Natural killer cell (primary cell): Measurements from ENCODE around the gene CDC42BPG. TPM values are rescaled to one million over a fixed set of nuclear protein-coding genes. Genes with fewer than 3 reads are reported as not detected.

Experiments used
- ATAC-seq, 3 donors: fragments of 150-1000 bp in 2 of 3; fragments of 200-7000 bp in 1 of 3; cut with Tn5 transposase; 1 replicate in 1 of 3; 2 replicates in 2 of 3; pipeline ENCODE4 v1.10.0; 2021; ENCODE audit warnings: mild to moderate bottlenecking in 2 of 3, moderate library complexity in 2 of 3
- DNase-seq, 2 donors: peaks; one replicate each; pipeline versions ENCODE4 v3.0.0 to v3.0.0-alpha.2; 2013 to 2021; ENCODE audit warnings: mixed read lengths in 1 of 2
- H3K27ac ChIP-seq: one replicate; pipeline ENCODE4 v1.5.1; 2013; ENCODE audit warnings: mild to moderate bottlenecking, low read length
- H3K27me3 ChIP-seq: one replicate; pipeline ENCODE4 v1.6.1; 2013; ENCODE audit warnings: low read length; ENCODE audit not compliant: control insufficient read depth, insufficient read depth
- H3K36me3 ChIP-seq: one replicate; pipeline ENCODE4 v1.6.1; 2013; ENCODE audit warnings: low read length; ENCODE audit not compliant: control insufficient read depth, insufficient read depth
- H3K4me1 ChIP-seq: one replicate; pipeline ENCODE4 v1.6.1; 2013; ENCODE audit warnings: low read length; ENCODE audit not compliant: control insufficient read depth, insufficient read depth
- H3K4me3 ChIP-seq: one replicate; pipeline ENCODE4 v1.5.1; 2013; ENCODE audit warnings: low read length
- H3K9me3 ChIP-seq: one replicate; pipeline ENCODE4 v1.6.1; 2013; ENCODE audit warnings: low read length; ENCODE audit not compliant: control insufficient read depth, insufficient read depth
- H3K27ac Mint-ChIP-seq, 2 donors: one replicate each; pipeline ENCODE4 v1.8.0; 2022; ENCODE audit warnings: mild to moderate bottlenecking in 2 of 2, mixed read lengths in 2 of 2, moderate library complexity in 1 of 2
- H3K27me3 Mint-ChIP-seq, 2 donors: one replicate each; pipeline ENCODE4 v1.8.0; 2022; ENCODE audit warnings: low read depth in 2 of 2, mixed read lengths in 2 of 2
- H3K36me3 Mint-ChIP-seq: one replicate; pipeline ENCODE4 v1.8.0; 2022; ENCODE audit warnings: mixed read lengths
- H3K4me1 Mint-ChIP-seq, 2 donors: one replicate each; pipeline ENCODE4 v1.8.0; 2022; ENCODE audit warnings: mixed read lengths in 2 of 2
- H3K4me3 Mint-ChIP-seq: one replicate; pipeline ENCODE4 v1.8.0; 2022; ENCODE audit warnings: mild to moderate bottlenecking, moderate library complexity, mixed read lengths
- H3K9me3 Mint-ChIP-seq, 2 donors: one replicate each; pipeline ENCODE4 v1.8.0; 2022; ENCODE audit warnings: mixed read lengths in 2 of 2
- WGBS: methylation state at CpG from one replicate; pipeline ENCODE4 v1.1.7; 2013; ENCODE audit warnings: missing lambda C conversion rate; ENCODE audit not compliant: insufficient coverage; 5-methylcytosine and 5-hydroxymethylcytosine counted together
- intact Hi-C: fragments of 100-400 bp; cut with micrococcal nuclease; formaldehyde crosslinking; loops from one replicate; pipeline ENCODE4 v1.14.2; 2022
- total RNA-seq, 4 donors: library from RNA; stranded (reverse); fragments of 120-200 nt in 1 of 4; gene quantifications; one replicate each; pipeline versions ENCODE4 v1.2.3 to v1.2.4, GENCODE V29; 2013 to 2022
- TF ChIP-seq, protein P1 (sequence below): fragments of 200-600 bp; IDR thresholded peaks from one replicate; pipeline ENCODE4 v1.8.0; 2022; ENCODE audit warnings: antibody characterized with exemption

CDC42BPG gene, protein sequence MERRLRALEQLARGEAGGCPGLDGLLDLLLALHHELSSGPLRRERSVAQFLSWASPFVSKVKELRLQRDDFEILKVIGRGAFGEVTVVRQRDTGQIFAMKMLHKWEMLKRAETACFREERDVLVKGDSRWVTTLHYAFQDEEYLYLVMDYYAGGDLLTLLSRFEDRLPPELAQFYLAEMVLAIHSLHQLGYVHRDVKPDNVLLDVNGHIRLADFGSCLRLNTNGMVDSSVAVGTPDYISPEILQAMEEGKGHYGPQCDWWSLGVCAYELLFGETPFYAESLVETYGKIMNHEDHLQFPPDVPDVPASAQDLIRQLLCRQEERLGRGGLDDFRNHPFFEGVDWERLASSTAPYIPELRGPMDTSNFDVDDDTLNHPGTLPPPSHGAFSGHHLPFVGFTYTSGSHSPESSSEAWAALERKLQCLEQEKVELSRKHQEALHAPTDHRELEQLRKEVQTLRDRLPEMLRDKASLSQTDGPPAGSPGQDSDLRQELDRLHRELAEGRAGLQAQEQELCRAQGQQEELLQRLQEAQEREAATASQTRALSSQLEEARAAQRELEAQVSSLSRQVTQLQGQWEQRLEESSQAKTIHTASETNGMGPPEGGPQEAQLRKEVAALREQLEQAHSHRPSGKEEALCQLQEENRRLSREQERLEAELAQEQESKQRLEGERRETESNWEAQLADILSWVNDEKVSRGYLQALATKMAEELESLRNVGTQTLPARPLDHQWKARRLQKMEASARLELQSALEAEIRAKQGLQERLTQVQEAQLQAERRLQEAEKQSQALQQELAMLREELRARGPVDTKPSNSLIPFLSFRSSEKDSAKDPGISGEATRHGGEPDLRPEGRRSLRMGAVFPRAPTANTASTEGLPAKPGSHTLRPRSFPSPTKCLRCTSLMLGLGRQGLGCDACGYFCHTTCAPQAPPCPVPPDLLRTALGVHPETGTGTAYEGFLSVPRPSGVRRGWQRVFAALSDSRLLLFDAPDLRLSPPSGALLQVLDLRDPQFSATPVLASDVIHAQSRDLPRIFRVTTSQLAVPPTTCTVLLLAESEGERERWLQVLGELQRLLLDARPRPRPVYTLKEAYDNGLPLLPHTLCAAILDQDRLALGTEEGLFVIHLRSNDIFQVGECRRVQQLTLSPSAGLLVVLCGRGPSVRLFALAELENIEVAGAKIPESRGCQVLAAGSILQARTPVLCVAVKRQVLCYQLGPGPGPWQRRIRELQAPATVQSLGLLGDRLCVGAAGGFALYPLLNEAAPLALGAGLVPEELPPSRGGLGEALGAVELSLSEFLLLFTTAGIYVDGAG (N-terminal part only)
- 10 to 100 TPM in 2 of 3 donors, 1 to 10 TPM in 1; 8.2 to 12.7 (median 10.7) TPM for total RNA-seq
- total RNA-seq (2013), result 2.1 TPM

DNA sequence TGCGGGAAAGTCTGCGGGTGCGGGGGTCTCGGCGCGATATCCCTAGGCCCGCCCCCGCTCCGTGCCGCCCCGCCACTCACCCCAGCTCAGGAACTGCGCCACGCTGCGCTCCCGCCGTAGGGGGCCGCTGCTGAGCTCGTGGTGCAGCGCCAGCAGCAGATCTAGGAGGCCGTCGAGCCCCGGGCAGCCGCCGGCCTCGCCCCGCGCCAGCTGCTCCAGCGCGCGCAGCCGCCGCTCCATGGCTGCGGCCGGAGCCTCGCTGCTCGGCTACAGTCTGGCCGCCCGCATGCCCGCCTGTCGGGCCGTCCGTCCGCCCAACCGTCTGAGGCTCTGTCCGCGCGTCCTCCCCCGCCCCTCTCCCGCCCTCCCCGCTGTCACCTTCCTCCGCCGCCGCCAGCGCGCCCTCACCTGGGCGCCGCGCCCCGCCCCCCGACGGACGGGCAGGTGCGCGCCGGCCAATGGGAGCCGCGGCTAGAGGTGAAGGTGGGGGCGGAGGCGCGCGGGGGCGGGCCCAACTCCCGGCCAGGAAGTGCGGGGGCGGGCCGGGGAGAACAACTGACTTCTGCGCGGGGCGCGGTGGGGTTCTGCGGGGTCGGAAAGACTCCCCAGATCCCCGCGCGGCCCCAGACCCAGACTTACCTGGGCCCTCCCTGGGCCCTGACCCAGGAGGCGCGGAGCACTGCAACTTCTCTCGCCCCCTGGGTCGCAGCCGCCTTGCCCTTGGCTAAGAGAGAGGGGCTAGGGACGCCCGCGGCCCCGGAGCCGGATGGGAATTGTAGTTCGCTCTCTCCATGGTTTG lies at the start of gene CDC42BPG:
Gene CDC42BPG, minus strand, starts transcription at position 324 of the 799 bp plus-strand sequence. Its CDS starts 84 bp downstream, at position 240.
- Histone ChIP-seq H3K27me3 (no peaks in the 10 kb centered on the region), H3K4me3 (peak within 1 kb of the TSS; percentile 40), H3K36me3 (no peaks in the 10 kb centered on the region), H3K4me1 (peaks cover 44% of the 10 kb centered on the region), H3K27ac (peak within 1 kb of the TSS; percentile 49), H3K9me3 (no peaks in the 10 kb centered on the region)
- TF ChIP-seq, protein P1, sequence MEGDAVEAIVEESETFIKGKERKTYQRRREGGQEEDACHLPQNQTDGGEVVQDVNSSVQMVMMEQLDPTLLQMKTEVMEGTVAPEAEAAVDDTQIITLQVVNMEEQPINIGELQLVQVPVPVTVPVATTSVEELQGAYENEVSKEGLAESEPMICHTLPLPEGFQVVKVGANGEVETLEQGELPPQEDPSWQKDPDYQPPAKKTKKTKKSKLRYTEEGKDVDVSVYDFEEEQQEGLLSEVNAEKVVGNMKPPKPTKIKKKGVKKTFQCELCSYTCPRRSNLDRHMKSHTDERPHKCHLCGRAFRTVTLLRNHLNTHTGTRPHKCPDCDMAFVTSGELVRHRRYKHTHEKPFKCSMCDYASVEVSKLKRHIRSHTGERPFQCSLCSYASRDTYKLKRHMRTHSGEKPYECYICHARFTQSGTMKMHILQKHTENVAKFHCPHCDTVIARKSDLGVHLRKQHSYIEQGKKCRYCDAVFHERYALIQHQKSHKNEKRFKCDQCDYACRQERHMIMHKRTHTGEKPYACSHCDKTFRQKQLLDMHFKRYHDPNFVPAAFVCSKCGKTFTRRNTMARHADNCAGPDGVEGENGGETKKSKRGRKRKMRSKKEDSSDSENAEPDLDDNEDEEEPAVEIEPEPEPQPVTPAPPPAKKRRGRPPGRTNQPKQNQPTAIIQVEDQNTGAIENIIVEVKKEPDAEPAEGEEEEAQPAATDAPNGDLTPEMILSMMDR, result peak; percentile 78
- Mint-ChIP-seq H3K27me3 (no peaks in the 10 kb centered on the region), H3K36me3 (no peaks in the 10 kb centered on the region), H3K4me3 (peak within 1 kb of the TSS; percentile 80), H3K9me3 (no peaks in the 10 kb centered on the region), H3K27ac (peak within 1 kb of the TSS; percentile 74 to 79), H3K4me1 (peaks cover 28 to 42% of the 10 kb centered on the region in 2 donors)
- DNase-seq (peak; percentile 62 to 85), ATAC-seq (peak; percentile 80 to 85 (median 81))
- intact Hi-C loops, result loop anchor here (5.0 to 10.0 kb wide), 3 partner anchors 168 to 490 kb away; partner anchors contain the start of genes ARL2, DPF2 and TM7SF2
- under 1% methylated on average over 90 of the region's 96 CpGs for WGBS

DNA sequence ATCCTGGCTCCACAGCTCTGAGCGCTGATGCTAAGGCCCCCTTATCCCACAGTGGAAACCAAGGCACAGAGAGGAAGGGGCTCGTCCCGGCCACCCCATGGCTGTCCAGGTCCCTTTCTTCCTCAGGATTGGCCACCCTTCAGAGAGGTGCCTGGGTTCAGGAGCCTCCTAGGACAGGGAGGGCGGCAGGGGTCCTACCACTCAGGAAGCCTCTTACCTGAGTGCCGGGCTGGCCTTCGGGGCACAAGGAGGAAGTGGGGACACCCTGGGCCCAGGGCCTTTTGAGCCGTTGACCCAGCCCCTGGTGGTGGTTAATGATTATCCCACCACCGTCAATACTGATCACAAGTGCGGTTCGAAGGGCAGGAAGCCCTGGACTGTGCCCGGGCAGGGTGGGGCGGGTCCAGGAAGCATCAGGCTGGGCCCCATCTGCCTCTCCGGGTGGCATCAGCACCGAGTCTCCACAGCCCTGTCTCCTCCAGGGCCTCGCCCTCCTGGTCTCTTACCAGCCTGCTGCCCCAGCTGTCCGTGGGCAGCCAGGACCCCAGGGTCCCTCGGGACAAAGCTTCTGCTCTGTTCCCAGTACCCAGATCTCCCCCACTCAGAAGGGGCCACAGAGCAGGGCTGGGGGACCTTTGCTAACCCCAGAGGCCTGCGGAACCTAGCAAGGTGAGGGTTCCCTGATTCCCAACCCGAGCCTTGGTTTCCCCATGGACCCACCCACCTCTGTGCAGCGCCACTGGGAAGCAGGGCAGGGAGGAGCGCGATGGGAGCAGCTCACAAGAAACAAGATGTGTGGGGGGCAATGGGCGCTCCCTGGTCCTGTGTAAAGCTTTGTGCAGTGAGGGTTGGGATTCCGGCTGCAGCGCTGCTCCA lies 49.0 kb upstream of the CDC42BPG start:
- Mint-ChIP-seq H3K36me3 (no peaks in the 10 kb centered on the region), H3K27ac (no peak overlapping the region), H3K4me1 (peaks cover 0 to 9% of the 10 kb centered on the region in 2 donors), H3K9me3 (no peaks in the 10 kb centered on the region), H3K27me3 (no peaks in the 10 kb centered on the region), H3K4me3 (no peak overlapping the region)
- H3K9me3 ChIP-seq, result no peaks in the 10 kb centered on the region
- no peak overlapping the region for H3K27ac ChIP-seq
- ATAC-seq (no peak), DNase-seq (no peak)
- H3K4me3 ChIP-seq, result no peak overlapping the region
- TF ChIP-seq, protein P1, result no peak
- H3K4me1 ChIP-seq, result peaks cover 19% of the 10 kb centered on the region
- H3K27me3 ChIP-seq, result no peaks in the 10 kb centered on the region
- 84% methylated on average over 25 of the region's 25 CpGs for WGBS
- H3K36me3 ChIP-seq, result peaks cover 22% of the 10 kb centered on the region
- intact Hi-C loops, result loop anchor here (1.0 kb wide), 2 partner anchors 46 to 106 kb away; no protein-coding TSS in a partner anchor
